HL-60/S4 (cell line): Measurements from ENCODE around the gene NDNF.

ENCODE experiments used
- in situ Hi-C: fragments of 300-500 bp; cut with MboI; formaldehyde crosslinking; loops from 2 replicates; pipeline ENCODE4 v1.14.3; 2022; ENCODE audit warnings: low sequenced_read_pairs

NDNF gene, protein sequence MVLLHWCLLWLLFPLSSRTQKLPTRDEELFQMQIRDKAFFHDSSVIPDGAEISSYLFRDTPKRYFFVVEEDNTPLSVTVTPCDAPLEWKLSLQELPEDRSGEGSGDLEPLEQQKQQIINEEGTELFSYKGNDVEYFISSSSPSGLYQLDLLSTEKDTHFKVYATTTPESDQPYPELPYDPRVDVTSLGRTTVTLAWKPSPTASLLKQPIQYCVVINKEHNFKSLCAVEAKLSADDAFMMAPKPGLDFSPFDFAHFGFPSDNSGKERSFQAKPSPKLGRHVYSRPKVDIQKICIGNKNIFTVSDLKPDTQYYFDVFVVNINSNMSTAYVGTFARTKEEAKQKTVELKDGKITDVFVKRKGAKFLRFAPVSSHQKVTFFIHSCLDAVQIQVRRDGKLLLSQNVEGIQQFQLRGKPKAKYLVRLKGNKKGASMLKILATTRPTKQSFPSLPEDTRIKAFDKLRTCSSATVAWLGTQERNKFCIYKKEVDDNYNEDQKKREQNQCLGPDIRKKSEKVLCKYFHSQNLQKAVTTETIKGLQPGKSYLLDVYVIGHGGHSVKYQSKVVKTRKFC

DNA sequence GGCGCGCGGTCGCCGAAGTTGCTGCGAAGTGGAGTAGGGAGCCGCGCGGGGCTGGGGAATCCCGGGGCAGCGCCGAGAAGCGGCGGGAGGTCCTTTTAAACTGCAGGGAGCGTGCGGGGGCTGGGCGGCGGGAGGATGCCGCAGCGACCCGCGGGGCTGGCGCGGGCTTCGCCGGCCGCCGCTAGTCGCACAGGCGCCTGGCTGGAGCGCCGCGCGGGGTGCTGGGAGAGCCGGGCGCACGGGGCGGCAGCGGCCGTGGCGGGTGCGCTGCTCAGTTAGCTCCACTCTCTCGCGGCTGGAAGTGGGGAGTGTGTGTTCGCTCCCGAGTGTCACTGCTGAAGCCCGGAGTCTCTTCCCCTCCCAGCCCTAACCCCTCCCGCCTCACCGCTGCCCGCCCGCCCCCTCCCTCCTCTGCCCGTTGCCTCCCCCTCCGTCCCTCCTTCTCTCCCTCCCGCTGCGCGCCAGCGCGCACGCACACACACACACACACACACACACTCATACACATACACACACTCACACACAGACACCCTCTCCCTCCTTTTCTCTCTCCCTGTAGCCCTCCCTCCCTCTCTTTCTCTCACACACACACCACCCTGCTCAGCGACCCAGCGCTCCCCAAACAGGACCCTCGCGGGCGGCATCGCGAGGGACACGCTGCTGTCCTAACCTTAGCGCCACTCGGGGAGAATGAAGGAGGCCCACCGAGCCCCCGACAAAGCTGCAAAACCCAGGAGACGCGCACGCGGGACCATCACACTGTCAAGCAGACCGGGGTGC, at the start of gene NDNF:
Gene NDNF, minus strand, starts transcription at position 312 of the 780 bp plus-strand sequence. CDS start 26,698 bp downstream, outside the sequence.
- in situ Hi-C loops, result no loop called here

DNA sequence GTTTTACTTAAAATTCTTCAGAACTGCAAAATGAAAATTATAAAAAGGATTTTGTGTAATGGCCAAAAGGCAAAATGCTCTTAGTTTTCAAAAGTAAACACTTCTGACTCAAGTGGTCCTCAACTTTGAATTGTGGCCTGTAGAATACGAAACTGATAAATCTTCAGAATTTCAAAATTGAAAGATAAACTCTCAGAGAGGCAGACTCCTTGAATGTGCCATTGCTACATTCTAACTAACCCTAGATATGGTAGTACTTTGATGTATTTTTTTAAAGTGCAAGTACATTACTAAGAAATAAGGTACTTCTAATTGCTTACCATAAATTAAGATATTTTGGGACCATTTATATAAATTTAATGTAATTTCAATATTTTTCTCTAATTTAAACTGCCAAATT, 47.4 kb upstream of the NDNF start:
- in situ Hi-C loops, result no loop called here

DNA sequence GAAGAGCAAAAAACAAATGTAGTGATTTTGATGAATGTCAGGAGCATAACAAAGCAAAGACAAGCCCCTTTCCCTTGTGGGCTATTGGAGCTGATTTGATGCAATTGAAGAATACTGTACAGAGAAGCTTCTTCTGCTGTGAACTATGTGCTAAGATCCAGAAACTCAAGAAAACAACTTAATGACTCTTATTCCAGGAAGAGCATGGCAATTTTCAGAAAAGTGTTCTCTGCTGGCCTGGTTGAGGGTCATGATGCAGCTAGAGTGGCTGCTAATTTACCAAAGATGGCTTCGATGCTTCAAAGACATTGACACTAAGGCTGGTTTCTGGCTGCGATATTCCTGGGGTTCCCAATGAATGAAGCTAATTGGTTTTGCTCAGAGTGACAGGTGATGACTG, 46.0 kb upstream of the NDNF start:
- in situ Hi-C loops, result no loop called here

- in situ Hi-C loops, result no loop called here
Measured at GRCh38 chr4:121114756-121115155, 42.4 kb upstream of the NDNF start.

DNA sequence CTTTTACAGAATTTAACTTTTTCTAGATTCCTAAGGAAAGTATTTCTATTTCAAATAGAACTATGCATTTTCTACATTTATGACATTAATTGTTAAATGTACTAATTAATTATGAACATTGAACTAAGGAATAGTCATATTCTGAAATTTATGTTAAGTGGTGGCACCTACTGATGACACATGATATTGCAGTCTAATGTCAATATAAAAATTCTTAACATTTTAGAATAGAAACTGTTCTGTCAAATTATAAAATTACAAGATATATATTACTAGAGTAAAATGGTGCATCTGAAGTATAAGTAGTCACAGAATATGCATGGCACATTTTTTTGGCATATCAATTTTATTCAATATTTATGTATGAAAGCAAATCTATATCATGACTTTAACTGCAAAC, 40.2 kb upstream of the NDNF start:
- in situ Hi-C loops, result no loop called here

GRCh38 chr4:121108557-121108956, 36.2 kb upstream of the NDNF start:
- in situ Hi-C loops, result no loop called here

DNA sequence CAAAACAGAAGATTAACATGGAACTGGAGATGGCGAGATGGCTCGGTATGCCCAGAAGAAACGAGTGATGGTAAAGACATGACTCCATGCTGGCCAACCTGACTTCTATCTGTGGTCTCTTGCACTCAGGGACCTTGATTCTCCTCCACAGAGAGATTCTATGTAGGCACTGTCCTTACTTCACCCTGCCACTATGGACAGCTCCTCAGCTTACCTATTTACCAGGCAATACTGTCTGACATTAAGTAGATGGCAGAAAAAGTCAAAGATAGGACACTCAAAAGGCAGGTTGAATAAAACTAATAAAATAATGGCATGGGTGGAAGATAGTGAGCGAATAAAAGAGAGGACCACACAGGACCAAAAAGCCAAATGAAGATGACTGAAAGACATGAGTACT, 35.2 kb upstream of the NDNF start:
- in situ Hi-C loops, result no loop called here

DNA sequence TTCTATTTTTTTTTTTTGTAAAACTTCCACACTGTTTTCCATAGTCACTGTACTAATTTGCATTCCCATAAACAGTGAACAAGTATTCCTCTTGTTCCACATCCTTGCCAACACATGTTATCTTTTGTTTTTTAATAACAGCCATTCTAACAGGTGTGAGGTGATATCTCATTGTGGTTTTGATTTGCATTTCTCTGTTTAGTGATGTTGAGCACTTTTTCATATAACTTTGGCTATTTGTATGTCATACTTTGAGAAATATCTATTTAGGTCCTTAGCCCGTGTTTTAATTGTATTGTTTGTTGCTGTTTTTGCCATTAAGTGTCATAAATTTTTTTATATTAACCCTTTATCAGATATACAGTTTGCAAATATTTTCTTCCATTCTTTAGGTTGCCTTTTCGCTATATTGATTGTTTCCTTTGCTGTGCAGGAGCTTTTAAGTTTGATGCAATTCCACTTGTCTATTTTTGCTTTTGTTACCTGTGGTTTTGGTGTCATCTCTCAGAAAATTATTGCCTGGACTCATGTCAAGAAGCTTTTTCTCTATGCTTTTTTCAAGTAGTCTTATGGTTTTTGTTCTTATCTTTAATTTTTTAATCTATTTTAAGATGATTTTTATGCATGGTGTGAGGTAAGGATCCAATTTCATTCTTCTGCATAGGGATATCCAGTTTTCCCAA, 27.9 kb upstream of the NDNF start:
- in situ Hi-C loops, result no loop called here

DNA sequence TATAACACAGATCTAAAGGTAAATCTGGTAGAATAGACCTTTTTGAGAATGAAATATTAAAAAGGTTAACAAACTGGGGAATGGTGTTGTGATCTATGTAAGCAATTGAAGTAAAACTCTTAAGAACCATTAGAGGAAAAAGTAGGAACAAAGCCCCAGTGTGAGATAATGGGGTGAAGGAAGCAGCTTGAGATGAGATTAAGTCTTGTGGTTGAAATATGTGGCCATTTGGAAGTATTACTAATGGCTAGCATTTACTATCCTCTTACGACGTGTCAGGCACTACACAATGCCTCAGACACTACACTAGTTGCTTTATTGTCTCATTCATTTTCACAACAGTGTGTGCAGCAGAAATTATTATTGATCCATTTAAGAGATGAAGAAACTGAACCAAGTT, 25.9 kb upstream of the NDNF start:
- in situ Hi-C loops, result no loop called here

DNA sequence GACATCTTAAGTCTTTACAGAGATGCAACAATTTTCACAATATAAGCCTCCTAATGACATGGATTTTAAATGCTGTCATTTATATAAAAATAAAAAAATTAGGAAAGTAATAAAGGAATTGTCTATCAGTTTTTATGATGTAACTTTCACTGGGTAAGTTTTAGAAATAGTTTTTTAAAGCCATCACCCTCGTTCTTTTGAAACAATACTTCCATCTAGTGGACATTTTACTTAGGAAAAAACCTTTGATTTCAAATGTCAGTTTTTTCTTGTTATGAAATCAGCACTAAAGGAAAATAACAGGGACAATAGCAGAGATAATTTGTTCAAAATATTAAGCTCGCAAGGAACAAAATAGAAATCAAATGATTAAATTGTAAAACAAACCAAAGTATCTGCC, 24.3 kb upstream of the NDNF start:
- in situ Hi-C loops, result no loop called here

DNA sequence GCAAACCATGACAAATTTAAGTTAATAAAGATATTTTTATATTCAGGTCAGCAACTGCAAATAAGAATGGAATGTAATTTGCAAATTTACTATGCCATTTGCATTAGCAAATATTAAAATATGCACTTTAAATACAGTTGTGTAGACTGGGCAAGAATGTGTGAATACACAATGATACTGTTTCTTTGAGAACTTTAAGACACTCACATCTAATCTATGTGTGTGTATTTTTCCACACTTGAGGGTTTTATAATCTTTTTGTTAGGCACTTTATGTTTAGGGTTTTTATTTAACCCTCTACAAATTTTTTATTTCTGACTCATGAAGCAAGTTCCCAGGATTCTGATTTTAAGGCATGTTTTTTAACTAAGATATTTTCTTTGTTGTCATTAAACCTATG, 23.9 kb upstream of the NDNF start:
- in situ Hi-C loops, result no loop called here

DNA sequence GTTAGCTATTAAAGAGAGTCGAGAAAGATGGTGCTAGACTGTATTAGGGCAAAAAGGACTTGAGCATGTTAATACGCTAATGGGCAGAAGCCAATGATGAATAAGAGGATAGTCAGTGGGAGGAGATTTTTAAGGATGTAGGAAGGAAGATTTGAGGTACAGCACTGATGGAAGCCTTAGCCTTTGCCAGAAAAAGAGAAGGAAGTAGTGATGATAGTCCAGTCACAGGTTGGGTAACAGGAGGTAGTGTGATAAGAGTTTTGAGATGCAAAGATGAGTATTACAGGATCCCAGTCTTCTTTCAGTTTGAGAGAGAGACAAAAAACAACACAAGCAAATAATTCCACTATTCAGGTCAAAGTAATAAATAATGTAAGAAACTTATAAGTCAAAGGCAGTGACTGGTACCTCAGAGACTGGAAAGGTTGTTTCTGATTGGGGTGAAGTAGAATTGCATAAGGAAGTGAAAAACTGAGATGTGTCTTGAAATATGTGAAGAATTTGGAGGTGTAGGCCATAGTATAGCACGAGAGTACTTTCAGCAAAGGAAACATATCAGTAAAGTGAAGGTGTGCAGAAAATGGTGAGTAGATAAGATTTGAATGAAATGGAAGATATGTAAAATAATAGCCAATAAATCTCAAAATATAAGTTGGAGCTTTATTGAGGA, 22.1 kb upstream of the NDNF start:
- in situ Hi-C loops, result no loop called here

- in situ Hi-C loops, result no loop called here
Measured at GRCh38 chr4:121093261-121093660, 20.9 kb upstream of the NDNF start.

- in situ Hi-C loops, result no loop called here
Measured at GRCh38 chr4:121091941-121092340, 19.6 kb upstream of the NDNF start.

- in situ Hi-C loops, result no loop called here
Measured at GRCh38 chr4:121088867-121089266, 16.5 kb upstream of the NDNF start.

DNA sequence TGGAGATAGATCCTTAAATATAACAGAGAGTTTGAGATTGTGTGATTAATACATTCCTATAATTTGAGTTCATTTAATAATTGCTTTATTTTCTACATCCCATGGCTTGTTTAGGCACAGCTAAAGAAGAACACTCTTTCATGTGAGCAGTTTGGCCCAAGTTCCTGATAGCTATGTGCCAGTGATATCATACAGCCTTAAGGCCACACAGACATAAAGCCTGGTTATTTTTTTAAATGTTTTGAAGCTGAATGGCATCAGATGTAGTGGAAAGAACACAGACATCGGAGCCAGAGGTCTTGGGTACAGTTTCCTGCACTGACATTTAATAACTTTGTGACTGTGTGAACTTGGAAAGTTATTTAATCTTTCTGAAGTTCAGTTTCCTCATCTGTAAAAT, 7.0 kb upstream of the NDNF start:
- in situ Hi-C loops, result no loop called here

DNA sequence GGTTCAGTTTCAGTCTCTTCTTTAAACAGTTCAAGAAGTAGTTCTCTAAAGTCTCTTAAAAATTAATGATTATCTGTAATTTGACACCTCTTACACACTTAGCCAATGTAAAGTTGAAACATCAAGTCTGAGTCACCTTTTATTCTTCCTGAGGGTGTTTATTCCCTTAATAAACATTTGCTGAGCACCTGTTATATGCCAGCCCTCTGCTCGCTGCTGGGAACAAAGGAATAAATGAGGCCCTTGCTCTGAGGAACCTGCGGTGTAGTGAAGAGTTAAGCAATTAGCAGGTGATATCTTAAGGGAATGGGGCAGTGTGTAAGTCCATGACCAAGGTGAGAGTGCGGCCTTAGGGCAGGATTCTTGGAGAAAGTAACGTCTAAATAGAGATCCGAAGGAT, 5.2 kb upstream of the NDNF start:
- in situ Hi-C loops, result no loop called here

GRCh38 chr4:121076416-121076815, 4.1 kb upstream of the NDNF start:
- in situ Hi-C loops, result no loop called here

GRCh38 chr4:121073672-121074381, 1.5 kb upstream of the NDNF start:
- in situ Hi-C loops, result no loop called here

- in situ Hi-C loops, result no loop called here
Measured at GRCh38 chr4:121073004-121073435, 685 bp upstream of the NDNF start.
